ENCODE measurements around the gene PRXL2B.
"Not testable (repeated sequence)": the region's sequence is repeated elsewhere in the genome, so short reads cannot be mapped to it uniquely, and the experiment has no call there.

The PRXL2B gene

DNA sequence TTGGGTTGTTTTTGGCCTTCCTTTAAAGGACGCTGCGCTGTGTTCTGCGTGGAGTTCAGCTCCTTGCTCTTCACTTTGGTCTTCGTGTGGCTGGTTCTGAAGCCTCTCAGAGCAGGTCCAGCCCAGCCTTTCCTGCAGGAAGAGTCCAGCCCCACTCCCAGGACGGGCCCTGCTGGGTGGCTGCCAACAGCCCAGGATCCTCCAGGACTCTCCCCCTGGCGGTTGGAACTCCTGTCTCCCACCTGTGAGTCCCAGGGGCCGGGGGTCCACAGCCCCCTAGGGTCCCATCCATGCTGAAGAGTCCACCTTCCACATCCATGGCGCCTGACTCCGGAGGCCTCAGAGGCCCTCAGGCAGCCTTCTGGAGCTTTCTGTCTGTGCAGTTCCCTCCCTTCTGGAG, 35.0 kb upstream of the PRXL2B start:
- FAIRE-seq = not testable (repeated sequence)

DNA sequence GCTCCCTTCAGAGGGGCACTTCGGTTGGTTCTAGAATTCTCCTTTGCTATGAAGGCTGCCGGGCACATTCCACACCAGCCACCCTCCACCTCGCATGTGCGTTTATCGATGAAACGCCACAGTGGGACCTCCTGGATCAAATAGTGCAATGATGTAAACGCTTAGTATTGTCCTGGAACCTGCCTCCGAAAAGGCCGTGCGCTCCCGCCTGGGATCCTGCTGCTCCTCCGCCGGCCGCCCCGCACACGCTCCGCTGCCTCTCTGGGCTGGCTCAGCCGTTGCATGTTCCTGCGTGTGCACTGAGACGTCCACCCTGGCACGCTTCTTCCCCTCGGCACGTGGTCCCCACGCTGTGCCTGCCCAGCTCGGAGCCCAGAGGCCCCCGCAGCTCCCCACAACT, 34.4 kb upstream of the PRXL2B start:
- FAIRE-seq = no peak

DNA sequence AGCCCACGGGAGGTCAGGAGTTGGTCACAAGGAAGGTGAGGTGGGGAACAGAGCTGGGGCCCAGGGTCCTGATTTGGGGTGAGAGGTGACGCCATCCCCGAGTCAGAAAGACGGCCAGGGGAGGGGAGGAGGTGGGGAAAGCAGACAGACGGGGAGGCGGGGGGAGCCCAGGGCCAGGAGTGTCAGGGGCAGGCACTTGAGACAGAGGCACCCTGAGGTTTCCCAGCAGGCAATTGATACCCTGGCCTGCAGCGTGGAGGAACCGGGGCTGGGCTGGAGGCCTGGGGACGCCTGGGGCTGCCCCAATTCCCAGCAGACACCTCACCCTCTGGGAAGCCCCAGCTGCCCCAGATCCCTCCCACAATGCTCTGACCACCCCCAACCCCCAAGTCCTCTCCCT, 33.5 kb upstream of the PRXL2B start:
- FAIRE-seq = not testable (repeated sequence)

DNA sequence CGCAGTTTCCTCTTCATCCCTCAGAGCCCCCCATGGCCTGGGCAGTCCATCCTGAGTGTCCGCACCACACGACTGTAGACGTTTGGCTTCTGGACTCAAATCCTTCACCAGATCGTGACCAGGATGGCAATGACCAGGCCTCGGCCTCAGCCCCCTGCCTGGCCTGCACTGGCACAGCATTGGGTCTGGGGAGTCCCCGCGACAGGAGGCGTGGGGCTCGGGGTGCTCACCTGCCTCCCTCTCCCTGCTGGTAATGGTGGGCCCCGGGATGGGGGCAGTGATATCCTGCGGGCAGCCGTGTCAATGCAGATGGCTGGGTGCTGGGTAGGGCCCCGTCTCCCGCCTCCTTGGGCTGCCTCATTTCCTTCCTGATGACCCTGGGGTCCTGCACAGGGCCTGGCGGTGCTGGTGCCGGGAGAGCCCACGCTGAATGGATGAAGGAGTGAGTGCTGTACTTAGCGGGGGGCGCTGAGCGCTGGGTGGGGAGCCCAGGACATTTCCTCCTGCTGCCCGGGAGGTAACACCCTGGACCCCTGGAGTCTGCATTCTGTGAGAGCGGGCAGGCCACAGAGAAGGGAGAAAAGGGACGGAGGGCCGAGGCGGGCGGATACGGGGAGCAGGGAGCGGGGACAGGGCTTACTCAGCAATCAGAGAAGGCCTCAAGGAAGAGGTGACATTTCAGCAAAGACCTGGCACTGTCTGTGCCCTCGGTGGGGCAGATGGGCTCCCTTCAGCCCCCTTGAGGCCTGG, 32.5 kb upstream of the PRXL2B start:
- no peak for FAIRE-seq

DNA sequence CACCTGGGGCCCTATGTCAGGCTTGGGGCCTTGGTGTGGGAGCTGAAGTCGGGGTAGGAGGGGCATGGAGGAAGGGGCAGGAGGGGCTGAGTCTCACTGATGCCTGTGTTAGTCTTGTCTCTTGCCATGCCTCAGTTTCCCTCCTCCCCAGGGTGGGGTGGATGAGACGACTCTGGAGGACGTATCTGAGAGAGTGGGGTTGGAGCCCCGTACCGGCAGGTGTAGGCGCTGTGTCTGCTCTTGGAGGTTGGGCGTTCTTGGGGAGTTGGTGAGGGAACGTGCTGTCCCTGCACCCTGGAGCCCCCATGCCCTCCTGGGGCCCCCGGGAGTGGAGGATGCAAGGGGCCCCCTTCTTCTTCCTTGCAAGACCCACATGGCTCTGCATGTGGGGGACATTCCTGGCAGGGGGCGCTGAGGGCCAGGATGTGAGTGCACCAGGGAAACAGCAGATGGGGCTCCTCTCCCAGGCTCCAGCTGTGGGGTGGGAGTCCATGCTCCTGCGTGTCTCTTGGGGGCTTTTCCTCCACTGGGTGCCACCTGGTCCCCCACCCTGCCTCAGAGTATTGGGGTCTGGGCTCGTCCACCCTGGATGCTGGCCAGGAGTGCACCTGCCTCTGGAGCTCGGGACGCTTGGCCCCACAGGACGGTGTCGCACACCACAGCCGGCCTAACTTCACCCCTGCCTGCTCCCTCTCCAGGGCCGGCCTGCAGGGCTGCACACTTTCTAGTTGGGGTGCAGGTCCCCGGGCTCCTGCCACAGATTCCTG, 31.8 kb upstream of the PRXL2B start:
- no peak for FAIRE-seq

DNA sequence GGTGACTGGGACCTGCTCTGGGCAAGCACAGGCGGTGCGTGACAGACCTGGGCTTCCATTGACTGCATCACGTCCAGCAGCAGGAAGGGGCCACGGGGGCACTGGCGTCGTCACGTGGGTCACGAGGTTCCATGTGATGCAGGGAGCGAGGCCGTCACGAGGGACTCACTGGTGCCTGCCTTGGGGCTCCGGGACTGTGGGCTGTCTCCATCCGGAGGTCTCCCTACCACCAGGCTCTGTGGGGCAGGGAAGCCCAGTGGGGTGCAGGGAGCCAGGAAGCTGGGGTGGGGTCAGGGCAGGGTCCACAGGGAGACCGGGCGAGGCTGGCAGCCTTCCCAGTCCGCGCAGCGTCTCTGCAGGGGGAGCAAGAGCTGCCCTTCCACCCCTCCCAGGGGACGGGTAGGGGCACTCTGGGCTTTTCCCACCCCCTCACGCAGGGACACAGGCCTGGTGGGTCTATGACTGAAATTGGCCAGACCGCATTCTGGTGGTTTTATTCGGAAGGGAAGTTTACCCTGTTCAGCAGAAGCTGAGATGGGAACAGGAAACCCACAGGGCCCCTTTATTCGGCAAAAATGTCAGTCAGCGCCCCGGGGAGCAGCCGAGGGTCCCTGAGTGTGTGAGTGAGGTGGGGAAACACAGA, 30.8 kb upstream of the PRXL2B start:
- FAIRE-seq = no peak

DNA sequence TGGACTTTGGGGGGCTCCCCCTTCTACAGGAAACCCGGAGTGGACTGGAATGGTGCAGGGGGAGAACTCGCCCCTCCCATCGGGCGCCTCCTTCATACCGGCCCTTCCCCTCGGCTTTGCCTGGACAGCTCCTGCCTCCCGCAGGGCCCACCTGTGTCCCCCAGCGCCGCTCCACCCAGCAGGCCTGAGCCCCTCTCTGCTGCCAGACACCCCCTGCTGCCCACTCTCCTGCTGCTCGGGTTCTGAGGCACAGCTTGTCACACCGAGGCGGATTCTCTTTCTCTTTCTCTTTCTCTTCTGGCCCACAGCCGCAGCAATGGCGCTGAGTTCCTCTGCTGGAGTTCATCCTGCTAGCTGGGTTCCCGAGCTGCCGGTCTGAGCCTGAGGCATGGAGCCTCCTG, 30.3 kb upstream of the PRXL2B start, which contains the start of gene TNFRSF14:
TNFRSF14 (plus strand) TSS at position 95 of the 401 bp plus-strand sequence; CDS start at position 389, 294 bp downstream.
- FAIRE-seq = no peak

DNA sequence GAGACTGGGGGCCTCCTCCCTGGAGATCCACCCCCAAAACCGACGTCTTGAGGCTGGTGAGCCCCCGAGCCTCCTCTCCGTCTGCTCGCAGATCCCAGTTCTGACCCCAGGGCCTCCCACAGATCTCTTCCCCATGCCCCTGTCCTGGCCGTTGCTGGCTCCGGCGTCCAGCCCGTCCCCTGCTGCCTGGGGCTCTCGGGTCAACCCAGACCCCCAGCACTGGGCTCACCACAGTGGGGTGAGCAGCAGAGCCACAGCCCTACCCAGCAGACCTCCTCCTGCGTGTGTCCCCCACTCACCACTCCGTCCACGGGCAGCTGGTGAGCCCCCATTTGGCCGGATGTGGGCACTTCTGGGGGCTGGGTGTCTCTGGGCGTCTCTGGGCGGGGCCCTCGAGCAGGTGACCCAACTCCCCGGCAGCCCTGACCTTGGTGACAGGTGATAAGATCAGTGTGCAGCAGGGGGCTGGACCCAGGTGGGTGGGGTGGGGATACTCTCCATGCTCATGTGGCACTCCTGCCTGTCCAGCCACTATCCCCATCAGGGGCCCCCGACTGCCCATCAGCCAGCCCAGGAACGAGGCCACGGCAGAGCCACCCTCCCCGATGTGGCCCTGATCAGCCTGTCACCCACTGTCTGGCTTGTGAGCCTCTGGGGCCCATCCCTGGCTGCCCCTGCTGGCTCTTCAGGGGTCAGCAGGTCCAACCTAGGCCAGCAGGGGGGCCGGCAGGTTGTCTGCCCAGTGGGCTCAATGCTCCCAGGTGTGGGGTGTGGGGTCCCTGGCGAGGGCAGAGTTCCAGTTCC, 29.7 kb upstream of the PRXL2B start:
- FAIRE-seq = no peak

DNA sequence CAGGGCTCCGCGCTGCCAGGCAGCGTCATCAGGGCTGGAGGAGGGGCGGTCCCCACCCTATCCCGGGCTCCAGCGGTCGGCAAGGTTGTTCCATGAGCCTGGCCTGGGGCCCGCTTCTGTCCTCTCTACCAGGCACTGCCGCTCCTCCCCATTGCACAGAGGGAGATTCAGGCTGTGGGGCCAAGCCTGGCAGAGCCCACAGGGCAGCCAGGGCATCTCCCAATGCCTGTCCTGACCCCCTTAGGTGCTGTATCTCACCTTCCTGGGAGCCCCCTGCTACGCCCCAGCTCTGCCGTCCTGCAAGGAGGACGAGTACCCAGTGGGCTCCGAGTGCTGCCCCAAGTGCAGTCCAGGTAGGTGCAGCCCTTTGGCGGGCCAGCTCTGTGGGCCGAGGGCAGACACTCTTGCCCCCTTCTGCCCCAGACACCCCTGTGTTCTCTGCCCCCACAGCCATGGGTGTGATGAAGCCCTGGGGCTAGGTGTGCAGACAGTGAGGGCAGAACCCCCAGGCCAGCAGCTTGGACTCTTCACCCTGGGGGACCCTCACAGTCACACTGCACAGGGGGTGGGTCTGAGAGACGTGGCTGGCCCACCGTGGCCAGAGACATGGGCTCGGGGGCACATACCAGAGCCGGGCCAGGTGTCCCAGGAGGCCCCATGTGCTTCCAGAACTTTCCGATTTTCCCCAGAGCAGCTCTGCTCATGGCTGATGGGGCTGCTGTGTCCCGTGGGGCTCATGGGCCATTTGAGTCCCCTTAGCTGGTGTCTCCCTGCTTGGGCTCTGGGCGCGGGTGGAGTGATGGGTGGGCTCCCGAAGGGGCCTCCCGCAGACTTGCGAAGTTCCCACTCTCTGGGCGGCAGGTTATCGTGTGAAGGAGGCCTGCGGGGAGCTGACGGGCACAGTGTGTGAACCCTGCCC, 28.8 kb upstream of the PRXL2B start:
- no peak for FAIRE-seq

DNA sequence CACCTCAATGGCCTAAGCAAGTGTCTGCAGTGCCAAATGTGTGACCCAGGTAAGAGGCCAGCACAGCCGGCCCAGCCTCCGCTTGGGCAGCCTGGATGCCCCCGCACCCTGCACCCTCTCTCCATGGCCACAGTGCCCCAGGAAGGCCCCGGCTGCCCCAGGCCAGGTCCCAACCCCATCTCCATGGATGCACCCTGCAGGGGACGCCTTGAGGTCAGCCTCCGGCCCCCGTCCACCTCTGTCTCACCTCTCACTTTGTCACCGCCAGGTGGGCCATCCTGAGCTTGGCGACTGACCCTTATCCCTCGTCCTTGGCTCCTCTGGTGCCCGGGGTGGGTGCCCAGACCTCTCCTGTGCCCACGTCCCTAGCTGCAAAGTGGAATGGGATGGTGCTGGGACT, 28.2 kb upstream of the PRXL2B start:
- FAIRE-seq = no peak

DNA sequence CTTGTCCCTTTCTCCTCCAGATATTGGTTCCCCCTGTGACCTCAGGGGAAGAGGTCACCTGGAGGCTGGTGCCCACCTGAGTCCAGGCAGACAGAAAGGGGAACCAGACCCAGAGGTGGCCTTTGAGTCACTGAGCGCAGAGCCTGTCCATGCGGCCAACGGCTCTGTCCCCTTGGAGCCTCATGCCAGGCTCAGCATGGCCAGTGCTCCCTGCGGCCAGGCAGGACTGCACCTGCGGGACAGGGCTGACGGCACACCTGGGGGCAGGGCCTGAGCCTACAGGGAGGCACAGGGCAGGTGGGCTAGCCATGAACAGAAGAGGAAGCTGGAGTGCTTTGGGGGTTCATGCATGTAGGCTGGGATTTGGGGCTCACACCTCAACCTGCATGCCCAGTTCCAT, 27.7 kb upstream of the PRXL2B start:
- FAIRE-seq = no peak

DNA sequence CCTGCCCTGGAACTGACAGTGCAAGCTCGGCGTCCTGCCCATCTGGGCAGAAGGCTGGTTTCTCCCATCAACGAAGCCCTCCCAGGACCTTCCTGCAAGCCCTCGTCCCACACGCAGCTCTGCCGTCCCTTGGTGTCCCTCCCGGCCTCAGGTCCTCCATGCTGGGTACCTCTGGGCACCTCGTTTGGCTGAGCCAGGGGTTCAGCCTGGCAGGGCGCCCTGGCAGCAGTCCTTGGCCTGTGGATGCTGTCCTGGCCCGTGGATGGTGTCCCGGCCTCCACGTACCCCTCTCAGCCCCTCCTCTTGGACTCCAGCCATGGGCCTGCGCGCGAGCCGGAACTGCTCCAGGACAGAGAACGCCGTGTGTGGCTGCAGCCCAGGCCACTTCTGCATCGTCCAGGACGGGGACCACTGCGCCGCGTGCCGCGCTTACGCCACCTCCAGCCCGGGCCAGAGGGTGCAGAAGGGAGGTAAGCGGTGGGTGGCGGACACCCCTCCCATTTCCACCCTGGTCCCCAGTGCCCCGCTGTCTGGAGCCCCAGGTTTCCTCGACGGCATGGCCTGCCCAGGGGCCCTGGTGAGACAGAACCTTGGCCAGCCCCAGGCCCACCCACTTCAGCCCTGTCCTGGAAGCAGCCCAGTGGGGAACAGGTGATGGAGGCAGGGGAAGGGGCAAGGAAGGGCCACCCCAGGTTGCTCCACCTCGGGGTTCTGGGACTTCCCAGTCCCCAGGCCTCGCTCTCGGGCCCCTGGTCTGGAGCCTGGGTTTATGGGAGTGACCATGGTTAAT, 26.9 kb upstream of the PRXL2B start:
- FAIRE-seq = no peak

DNA sequence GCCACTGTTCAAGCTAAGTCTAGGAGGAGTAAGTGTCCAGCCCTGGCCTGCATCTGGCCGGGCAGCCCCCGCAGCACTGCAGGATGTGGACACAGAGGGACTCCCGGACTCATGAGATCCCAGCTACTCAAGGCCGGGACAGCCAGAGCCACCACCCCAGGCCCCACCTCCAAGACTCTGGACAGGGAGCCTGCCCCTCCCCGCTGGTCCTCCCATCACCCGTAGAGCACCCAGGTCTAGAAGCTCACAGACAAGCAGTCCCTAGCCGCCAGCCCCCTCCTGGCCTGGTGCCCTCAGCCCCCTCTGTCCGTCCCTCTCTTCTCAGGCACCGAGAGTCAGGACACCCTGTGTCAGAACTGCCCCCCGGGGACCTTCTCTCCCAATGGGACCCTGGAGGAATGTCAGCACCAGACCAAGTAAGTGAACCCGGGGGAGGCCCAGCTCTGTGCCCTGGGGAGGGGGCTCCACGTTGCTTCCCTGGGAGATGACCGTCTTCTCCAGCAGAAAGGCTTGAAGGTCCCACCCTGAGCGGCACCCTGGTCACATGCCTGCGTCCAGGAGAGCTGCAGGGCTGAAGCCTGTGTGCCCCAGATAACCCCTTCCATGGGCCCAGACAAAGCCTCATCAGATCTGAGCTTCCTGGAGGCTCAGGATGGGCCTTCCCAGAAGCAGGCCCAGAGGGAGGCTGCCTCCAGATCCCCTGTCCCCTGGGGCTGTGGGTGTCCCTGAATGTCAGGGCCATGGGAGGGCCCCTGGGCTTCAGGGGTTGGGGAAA, 26.1 kb upstream of the PRXL2B start:
- FAIRE-seq = no peak

DNA sequence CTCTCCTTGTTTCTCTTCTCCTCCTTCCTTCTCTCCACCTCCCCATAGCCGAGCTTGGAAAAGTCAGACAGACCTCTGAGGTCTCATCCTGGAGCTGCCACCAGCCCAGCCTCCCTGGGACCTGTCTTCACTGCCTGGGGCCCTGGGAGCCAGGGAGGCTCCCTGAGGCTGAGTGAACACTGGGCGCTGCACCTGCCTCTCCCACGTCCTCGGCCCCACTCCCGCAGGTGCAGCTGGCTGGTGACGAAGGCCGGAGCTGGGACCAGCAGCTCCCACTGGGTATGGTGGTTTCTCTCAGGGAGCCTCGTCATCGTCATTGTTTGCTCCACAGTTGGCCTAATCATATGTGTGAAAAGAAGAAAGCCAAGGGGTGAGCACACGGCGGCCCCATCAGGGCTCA, 25.1 kb upstream of the PRXL2B start:
- FAIRE-seq = no peak

DNA sequence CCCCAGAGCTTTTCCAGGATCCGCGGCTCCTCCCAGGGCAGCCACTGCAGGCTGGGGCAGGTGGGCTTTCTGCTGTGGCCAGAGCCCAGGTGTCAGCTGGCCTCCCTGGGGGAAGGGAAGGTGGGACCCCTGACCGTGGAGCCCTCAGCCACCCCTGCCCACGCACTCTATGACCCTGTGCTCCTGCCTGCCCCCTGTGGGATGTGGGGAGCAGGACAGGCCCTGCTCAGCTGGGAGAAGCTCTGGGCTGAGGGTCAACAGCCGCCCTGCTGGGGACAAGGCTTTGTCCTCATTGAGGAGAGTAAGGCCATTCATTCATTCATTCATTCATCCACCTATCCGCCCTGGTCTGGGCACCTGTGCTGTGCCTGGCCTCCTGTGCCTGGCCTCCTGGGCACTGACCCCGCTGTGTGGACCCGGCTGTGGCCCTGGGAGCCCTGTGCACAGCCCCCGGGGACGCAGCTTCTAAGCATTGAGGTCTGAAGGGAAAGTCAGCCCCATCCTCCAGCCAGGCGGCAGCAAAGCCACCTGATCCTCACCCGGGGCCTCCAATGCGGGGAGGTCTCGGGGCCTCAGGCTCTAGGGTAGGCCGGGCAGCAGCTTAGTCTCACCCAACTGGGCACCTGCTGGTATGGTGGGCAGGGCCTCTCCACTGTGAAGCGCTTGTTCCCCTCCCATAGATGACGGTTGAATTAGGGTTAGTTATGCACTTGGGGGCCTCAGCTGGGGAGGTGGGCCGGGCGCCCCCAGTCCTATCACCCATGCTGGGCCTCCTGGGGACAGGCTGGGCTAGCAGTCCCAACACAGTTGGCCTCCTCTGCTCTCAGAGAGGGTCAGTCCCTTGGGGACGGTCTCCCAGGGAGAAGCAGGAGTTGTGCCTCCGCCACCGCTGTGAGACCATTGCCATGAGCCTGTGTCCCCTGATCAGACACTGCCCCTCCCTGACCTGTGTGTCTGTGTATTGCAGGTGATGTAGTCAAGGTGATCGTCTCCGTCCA, 24.4 kb upstream of the PRXL2B start:
- FAIRE-seq = no peak

DNA sequence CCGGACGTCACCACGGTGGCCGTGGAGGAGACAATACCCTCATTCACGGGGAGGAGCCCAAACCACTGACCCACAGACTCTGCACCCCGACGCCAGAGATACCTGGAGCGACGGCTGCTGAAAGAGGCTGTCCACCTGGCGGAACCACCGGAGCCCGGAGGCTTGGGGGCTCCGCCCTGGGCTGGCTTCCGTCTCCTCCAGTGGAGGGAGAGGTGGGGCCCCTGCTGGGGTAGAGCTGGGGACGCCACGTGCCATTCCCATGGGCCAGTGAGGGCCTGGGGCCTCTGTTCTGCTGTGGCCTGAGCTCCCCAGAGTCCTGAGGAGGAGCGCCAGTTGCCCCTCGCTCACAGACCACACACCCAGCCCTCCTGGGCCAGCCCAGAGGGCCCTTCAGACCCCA, 23.4 kb upstream of the PRXL2B start:
- FAIRE-seq = no peak

DNA sequence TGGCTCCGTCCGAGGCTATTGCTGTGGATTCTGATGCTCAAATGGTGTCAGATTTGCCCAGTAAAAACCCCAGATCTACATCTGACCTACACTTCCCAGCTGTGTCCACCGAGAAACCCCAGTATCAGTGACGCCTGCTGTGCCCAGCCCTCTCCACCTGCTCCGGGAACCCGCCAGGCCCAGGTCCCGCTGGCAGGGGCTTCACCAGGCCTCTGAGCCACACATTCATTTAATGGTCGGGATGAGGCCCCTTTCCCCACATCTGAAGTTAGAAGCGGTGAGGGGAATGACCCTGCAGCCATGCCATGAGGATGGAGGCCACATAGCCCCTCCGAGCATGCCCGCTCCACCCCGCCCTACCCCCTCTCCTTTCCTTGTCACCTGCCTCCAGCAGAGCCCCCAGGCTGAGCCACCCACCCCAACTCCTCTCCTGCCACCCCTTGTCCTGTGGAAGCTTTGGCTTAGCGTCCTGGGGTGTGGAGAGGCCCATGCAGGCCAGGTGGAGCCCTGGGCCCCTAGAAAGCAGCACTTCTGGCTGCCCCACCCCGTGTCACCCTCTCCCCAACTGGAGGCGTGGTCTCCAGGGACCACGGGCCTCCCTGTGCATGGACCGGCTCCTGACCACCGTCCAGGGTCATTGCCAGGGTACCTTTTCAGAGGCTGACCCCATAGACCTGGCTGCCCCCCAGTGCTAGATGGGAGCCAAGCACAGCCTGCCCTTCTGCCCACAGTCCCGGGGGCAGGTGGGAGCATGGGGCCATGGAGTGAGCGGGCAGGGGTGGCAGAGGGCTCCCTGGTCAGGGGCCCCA, 22.4 kb upstream of the PRXL2B start:
- no peak for FAIRE-seq

DNA sequence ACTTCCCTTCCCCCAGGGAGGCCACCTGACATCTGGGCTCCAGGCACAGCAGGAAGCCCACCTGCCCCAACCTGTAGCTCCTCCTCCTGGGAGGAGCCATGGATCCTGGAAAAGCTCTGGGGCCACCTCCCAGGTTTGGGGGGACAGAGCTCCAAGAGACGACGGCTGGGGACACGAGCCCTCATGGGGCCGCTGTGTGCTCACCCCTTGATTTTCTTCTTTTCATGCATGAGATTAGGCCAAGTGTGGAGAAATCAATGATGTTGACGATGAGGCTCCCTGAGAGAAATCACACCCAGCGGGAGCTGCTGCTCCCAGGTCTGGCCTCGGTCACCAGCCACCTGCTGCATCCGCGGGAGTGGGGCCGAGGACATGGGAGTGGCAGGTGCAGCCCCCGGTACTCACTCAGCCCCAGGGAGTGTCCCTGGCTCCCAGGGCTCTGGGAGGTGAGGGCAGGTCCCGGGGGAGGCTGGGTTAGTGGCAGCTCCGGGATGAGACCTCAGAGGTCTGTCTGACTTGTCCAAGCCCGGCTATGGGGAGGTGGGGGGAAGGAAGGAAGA, 21.7 kb upstream of the PRXL2B start:
- FAIRE-seq = no peak

All from G401.6 (cell line).